Stimulated activated CD8-positive, alpha-beta memory T cell treated with anti-CD3 and anti-CD28 coated beads, Interleukin-12 subunit alpha, Interleukin-12 subunit beta, amount 100 ng/mL, for 4 hours (primary cell): ENCODE results near the gene CCNK.

ENCODE experiments used
- DNase-seq: peaks from one replicate; pipeline ENCODE4 v3.0.0-alpha.2; 2020; ENCODE audit warnings: low read depth

The CCNK gene

GRCh38 chr14:99467336-99468078 lies 13.7 kb upstream of the CCNK start:
- no peak for DNase-seq

GRCh38 chr14:99468081-99468480 lies 13.1 kb upstream of the CCNK start:
- no peak for DNase-seq

- no peak for DNase-seq
These were observed 12.2 kb upstream of the CCNK start for GRCh38 chr14:99468836-99469592.

GRCh38 chr14:99471731-99472130 lies 9.5 kb upstream of the CCNK start:
- DNase-seq: no peak

- DNase-seq: no peak
These were observed 8.3 kb upstream of the CCNK start for GRCh38 chr14:99472937-99473336.

- no peak for DNase-seq
These were observed 7.8 kb upstream of the CCNK start for GRCh38 chr14:99473458-99473857.

- no peak for DNase-seq
These were observed 6.0 kb upstream of the CCNK start for GRCh38 chr14:99475179-99475578.

- no peak for DNase-seq
These were observed 5.5 kb upstream of the CCNK start for GRCh38 chr14:99475660-99476059.

GRCh38 chr14:99476864-99477263 lies 4.3 kb upstream of the CCNK start:
- DNase-seq: no peak

GRCh38 chr14:99478128-99478527 lies 3.1 kb upstream of the CCNK start:
- DNase-seq: no peak

- no peak for DNase-seq
These were observed 1.9 kb upstream of the CCNK start for GRCh38 chr14:99479160-99479905.

- peak; percentile 11 for DNase-seq
These were observed 1.0 kb upstream of the CCNK start, which contains the start of gene SETD3 for GRCh38 chr14:99479906-99480869. Gene SETD3 (minus strand): TSS chr14:99480859. CDS start chr14:99465805, 15,054 bp downstream.

GRCh38 chr14:99481745-99482099 lies 513 bp downstream of the CCNK start:
- DNase-seq: no peak

GRCh38 chr14:99484106-99484505 lies 2.9 kb downstream of the CCNK start:
- no peak for DNase-seq

- DNase-seq: no peak
These were observed 16.1 kb downstream of the CCNK start for GRCh38 chr14:99497341-99497740.

- DNase-seq: no peak
These were observed 16.7 kb downstream of the CCNK start for GRCh38 chr14:99497894-99498293.

- DNase-seq: no peak
These were observed 21.8 kb downstream of the CCNK start for GRCh38 chr14:99502989-99503421.

- no peak for DNase-seq
These were observed 22.7 kb downstream of the CCNK start for GRCh38 chr14:99503848-99504453.

- no peak for DNase-seq
These were observed 23.9 kb downstream of the CCNK start for GRCh38 chr14:99505089-99505488.

- DNase-seq: no peak
These were observed 25.1 kb downstream of the CCNK start for GRCh38 chr14:99506276-99506675.
